HG02588 (cell line): ENCODE results near the gene LILRA5.
"Not testable (repeated sequence)": the region's sequence is repeated elsewhere in the genome, so short reads cannot be mapped to it uniquely, and the experiment has no call there.

Experiments used
- ATAC-seq: cut with Tn5 transposase; IDR thresholded peaks from one replicate; pipeline ENCODE4 v1.9.1; 2021; ENCODE audit warnings: mild to moderate bottlenecking, moderate library complexity; ENCODE audit not compliant: unreplicated experiment

Gene LILRA5

DNA sequence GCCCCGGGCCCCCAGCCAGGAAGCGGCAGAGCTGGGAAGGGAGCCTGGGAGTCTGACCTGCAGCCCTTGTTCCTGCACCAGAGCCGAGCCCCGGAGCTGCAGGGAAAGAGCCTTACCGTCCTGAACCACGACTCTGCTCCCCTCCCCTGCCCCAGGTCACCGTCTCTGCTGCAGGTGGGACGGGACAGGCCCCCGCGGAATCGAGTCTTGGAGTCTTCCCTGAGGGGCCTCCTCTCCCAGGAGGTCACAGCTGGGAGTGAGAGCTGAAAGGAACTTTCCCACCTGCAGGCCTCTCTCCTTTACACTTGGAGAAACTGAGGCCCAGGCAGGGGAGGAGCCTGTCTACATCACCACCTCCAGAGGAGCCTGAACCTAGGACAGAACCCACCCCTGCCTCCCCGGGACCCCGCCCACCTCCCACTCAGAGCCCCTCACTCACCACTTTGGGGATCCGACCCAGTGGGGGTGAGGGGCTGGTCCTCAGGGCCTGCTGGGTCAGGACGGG lies 35.8 kb downstream of the LILRA5 start:
- ATAC-seq, result not testable (repeated sequence)

DNA sequence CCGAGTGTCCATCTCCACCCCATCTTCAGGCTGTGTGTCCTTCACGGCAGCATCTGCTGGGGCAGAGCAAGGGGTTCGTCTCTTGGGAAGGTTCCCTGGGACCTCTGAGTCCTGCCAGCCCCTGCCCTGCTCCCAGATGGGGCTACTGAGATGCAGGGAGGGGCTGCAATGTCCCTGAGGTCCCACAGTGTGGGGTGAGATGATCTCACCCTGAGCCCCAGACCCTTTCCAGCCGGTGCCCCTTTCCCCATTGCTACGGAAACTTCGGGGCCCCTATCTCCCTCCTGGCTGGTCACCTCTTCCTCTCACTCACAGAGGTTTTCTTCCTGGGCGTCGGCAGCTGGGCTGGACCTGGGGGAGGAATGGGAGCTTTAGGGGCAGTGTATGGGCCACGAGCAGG lies 37.0 kb downstream of the LILRA5 start:
- no peak for ATAC-seq

DNA sequence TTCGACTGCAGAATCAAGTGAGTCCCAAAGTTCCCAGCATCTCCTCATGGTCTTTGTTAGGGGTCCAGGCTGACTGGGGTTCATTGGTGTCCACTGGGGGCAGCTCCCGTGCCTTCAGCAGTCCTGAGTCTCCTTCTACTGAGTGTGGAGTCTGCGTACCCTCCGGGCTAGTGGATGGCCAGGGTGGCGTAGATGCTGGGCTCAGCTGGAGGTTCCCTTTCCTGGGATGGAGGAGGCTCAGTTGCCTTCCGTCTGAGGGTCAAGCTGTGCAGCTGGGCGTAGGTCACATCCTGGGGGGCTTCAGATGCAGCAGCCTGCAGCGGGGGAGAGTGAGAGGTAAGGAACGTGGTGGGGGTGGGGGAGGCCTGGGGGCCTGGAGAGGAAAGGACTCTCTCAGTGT lies 38.5 kb downstream of the LILRA5 start:
- not testable (repeated sequence) for ATAC-seq

DNA sequence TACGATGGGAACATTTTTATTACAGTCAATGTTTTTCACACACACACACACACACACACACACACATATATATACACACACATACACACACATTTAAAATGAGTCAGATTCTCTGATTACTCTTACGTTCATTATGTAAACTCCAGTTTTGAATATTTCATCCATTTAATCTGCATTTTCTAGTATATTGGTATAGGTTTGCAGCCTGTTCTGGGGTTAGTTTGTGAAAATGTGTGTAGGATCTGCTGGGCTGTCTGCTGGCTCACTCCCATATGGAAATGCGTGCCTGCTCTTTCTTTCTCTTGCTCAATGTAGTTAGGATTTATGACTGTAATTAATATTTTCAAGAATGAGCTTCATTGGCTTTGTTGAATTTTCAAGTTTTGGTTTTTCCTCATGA lies 39.1 kb downstream of the LILRA5 start:
- ATAC-seq, result no peak

DNA sequence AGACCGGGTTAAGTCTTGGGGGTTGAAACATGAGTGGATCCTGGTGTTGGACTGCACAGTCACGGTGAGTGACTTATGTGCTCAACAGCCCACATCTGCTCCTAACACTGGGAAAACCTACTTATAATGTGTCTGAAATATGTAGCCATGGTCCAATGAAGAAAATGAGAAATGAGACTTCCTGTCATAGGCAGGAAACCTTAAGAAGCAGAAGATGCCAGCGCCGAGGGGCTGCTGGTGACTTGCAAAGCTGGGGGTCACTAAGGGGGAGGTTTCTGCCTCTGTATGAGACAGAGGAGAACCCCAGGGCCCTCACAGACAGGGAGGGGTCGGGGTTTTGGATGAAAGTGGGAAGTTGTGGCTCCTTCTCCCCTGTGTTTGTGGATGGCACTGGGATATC lies 40.8 kb downstream of the LILRA5 start:
- not testable (repeated sequence) for ATAC-seq

DNA sequence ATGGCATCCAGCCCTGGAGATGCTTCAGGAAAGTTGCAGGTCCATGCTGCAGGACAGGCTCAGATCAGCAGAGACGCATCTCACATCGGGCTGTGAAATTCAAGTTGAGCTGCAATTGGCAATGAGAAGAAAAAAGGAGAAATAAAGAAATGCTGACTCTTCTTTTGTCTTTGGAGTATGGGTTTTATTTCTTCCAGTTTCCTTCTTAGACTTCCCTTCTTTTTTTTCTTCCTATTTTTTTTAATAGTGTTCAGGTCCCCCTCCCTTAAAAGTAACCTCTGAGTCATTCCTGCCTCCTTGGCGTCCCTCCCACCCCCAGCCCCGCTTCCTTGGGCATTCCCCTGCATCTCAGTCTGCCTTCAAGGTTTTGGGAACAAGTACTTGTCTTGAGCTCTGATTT lies 41.4 kb downstream of the LILRA5 start:
- not testable (repeated sequence) for ATAC-seq

DNA sequence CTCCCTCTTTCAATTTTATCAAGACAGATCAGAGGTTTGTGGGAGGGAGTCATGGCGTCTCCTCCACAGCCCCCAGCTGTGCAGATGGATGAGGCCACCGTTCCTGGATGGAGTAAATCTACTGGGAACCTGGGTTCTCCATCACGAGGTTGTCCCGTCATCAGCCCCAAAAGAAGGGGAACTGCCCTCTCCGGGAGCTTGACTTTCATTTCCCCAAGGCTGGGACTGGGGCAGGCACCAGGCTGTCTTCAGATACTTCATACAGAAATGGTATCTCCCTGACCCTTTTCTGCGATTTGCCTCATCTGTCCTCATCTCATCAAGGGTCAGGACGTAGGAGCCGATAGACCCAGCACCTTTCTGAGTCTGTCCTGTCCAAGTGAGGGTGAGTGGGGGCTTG lies 41.9 kb downstream of the LILRA5 start:
- no peak for ATAC-seq

DNA sequence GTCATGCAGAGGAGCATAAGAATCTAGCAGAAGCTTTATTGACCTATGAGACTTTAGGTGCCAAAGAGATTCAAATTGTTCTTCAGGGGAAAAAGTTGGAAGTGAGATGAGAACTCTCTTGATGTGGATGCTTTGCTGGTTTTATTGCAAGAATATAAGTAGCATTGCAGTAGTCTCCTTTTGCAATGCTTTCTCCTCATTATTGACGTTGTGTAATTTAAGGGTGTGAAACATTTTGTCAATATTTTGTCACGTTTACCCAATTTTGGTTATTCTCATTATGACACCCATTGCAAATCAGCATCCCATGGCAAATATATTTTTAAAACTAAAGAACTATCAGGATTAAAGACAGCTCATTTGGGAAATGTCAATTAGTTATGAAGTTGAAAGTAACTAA lies 44.0 kb downstream of the LILRA5 start:
- ATAC-seq, result no peak

DNA sequence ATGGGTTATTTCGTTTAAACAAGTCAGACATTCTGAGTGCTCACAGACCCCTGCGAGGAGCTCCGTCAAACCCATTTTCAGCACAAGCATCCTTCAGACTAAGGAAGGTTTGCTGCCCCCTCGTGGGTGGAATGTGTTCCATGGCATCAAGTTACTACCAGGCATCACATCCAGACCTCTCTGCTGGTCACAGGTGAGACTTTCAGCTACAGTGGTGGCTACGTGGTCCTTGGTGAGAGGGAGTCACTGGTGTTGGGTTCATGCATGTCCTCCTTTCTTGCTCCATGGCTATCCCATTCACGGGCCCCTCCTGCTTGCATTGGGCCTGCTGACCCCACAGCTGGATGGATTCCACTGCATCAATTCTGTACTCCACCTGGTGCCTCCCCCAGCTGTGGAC lies 46.8 kb downstream of the LILRA5 start:
- no peak for ATAC-seq

DNA sequence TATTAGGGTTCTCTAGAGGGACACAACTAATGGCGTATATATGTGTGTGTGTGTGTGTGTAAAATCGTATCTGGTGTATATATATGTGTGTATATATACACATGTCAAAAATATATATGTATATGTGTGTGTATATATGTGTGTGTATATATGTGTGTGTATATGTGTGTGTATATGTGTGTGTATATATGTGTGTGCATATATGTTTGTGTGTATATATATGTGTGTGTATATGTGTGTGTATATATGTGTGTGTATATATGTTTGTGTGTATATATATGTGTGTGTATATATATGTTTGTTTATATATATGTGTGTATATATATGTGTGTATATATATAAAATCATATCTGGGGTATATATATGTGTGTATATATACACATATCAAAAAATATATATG lies 50.5 kb downstream of the LILRA5 start:
- no peak for ATAC-seq

DNA sequence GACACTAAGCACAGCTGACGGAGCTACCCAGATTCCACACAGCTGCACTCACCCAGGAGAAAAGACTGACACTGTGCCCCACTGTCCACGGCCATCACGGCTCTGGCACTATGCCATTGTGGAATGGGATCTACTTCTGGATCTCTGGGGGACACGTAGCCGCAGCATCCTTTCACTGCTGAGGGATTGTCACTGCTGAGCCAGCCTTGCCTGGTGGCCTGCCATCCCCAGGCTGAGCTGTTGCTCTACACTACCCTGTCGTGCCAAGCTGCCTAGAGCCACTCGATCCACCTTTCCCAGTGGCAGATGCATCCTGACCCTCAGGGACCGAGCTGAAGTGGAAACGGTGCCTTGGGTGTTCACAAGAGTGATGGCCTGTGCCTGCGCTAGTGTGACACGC lies 50.9 kb downstream of the LILRA5 start:
- no peak for ATAC-seq

DNA sequence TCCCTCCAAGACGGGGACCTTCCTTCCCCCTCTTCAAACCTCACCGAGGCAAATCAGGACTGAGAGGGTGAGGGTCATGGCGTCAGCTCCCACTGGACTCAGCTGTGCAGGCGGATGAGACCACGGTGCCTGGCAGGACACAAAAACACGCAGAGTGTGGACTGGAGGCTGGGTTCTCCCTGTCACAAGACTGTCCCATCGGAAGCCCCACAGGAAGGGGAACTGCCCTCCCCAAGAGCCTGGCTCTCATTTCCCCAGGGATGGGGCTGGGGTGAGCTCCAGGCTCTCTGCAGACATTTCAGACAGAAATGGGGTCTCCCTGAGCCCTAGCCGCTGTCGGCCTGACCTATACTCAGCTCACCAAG lies 55.9 kb downstream of the LILRA5 start, which contains the start of gene LILRB5:
TSS of gene LILRB5 (minus strand) at position 158 of the 365 bp plus-strand sequence. CDS start at position 78, 80 bp downstream.
- no peak for ATAC-seq
